Adrenal gland (tissue), 19 donors: ENCODE results near the gene TEX53. TPM values are rescaled to one million over a fixed set of nuclear protein-coding genes. Genes with fewer than 3 reads are reported as not detected.

ENCODE experiments used
- DNase-seq, 7 donors: peaks; one replicate each; pipeline ENCODE4 v3.0.0-alpha.2; 2019 to 2020
- H3K27ac ChIP-seq, 5 donors: fragments of 200-600 bp; sonication (generic) in 4 of 5; 1 replicate in 3 of 5; 2 replicates in 2 of 5; pipeline versions ENCODE4 v1.5.1 to v1.8.0; 2016 to 2020; ENCODE audit warnings: mild to moderate bottlenecking in 1 of 5
- H3K27me3 ChIP-seq: fragments of 200-600 bp; 2 replicates; pipeline ENCODE4 v1.8.0; 2021
- H3K36me3 ChIP-seq, 2 donors: fragments of 200-600 bp; replicated peaks in 1 of 2; 1 replicate in 1 of 2; 2 replicates in 1 of 2; pipeline versions ENCODE4 v1.5.1 to v1.8.0; 2018 to 2022
- H3K4me1 ChIP-seq, 2 donors: fragments of 200-600 bp; replicated peaks in 1 of 2; 1 replicate in 1 of 2; 2 replicates in 1 of 2; pipeline versions ENCODE4 v1.5.1 to v1.8.0; 2018 to 2021
- H3K4me3 ChIP-seq, 4 donors: fragments of 200-600 bp; sonication (generic) in 3 of 4; one replicate each; pipeline ENCODE4 v1.5.1; 2016 to 2018
- H3K9me3 ChIP-seq, 3 donors: fragments of 200-600 bp; sonication (generic) in 1 of 3; replicated peaks in 1 of 3; 1 replicate in 2 of 3; 2 replicates in 1 of 3; pipeline versions ENCODE4 v1.5.1 to v1.8.0; 2016 to 2021
- POLR2A ChIP-seq, 2 donors: fragments of 450-650 bp; IDR thresholded peaks; one replicate each; pipeline ENCODE4 v1.6.1; 2017; ENCODE audit warnings: antibody characterized with exemption in 2 of 2, mild to moderate bottlenecking in 2 of 2, moderate library complexity in 1 of 2
- WGBS, 4 donors: extraction: QIAGEN DNeasy Blood & Tissue Kit in 2 of 4; methylation state at CpG; one replicate each; pipeline versions ENCODE4 v1.1.5 to v1.1.7; 2013 to 2017; 5-methylcytosine and 5-hydroxymethylcytosine counted together
- intact Hi-C, 2 donors: fragments of 100-400 bp; cut with DNase I; formaldehyde crosslinking; loops; one replicate each; pipeline versions ENCODE4 v1.14.1 to v1.15.0; 2022 to 2023
- long read RNA-seq, 10 donors: library from polyadenylated mRNA in 3 of 10; unstranded in 2 of 10; stranded (forward) in 1 of 10; transcript quantifications; one replicate each; pipeline ENCODE4 v2.0.0 and lab custom pipeline, GENCODE V29; 2021 to 2026
- polyA plus RNA-seq, 3 donors: library from polyadenylated mRNA; stranded (reverse); fragments of 200-250 nt in 2 of 3; fragments of 350-450 nt in 1 of 3; fragmentation: Illumina TruSeq in 1 of 3; extraction: RNeasy Lipid Tissue Mini Kit (QIAGEN cat#74804) in 1 of 3; gene quantifications; one replicate each; pipeline ENCODE4 v1.2.3, GENCODE V29; 2013 to 2014
- total RNA-seq, 9 donors: library from RNA; depleted of rRNA in 4 of 9; stranded (reverse); fragments of >200 nt in 4 of 9; fragments of 120-200 nt in 1 of 9; fragmentation: NEBNext Ultra II Directional in 1 of 9; extraction: Animal tissue kit (Norgen Biotek cat#: 25700) in 1 of 9; gene quantifications; one replicate each; pipeline versions ENCODE4 v1.1.0 to v1.2.4, GENCODE V29; 2013 to 2023
- TF ChIP-seq, protein P1 (sequence below), 6 experiments: fragments of 450-650 bp in 4 of 6; fragments of 200-600 bp in 2 of 6; sonication (generic) in 1 of 6; IDR thresholded peaks; 1 replicate in 5 of 6; 2 replicates in 1 of 6; pipeline versions ENCODE4 v1.5.1 to v1.8.0; 2016 to 2021; ENCODE audit warnings: antibody characterized with exemption in 6 of 6, mild to moderate bottlenecking in 2 of 6, moderate library complexity in 1 of 6
- donor health status: healthy with polysubstance abuse.
- donor health status: Bipolar disorder and iron deficiency.
- donor health status: DM: yes; HTN: yes; CAD: no.
- donor health status: DM: no; HTN: no; CAD: no.
- donor health status: DM: no; HTN: no; CAD: no.
- donor health status: DM: yes; HTN: yes; CAD: no.

The TEX53 gene
- total RNA-seq (not detected), polyA plus RNA-seq (not detected)
- long read RNA-seq, donor 1, result 0 reads
- long read RNA-seq, donor 2, result 0 reads
- long read RNA-seq, donor 3, result 0 reads
- long read RNA-seq, donor 4, result 0 reads
- long read RNA-seq, donor 5, result 0 reads
- long read RNA-seq, donor 6, result 0 reads
- long read RNA-seq, donor 7, result 0 reads
- long read RNA-seq, donor 8, result 0 reads
- long read RNA-seq, donor 9, result 0 reads
- long read RNA-seq, donor 10, result 0 reads

DNA sequence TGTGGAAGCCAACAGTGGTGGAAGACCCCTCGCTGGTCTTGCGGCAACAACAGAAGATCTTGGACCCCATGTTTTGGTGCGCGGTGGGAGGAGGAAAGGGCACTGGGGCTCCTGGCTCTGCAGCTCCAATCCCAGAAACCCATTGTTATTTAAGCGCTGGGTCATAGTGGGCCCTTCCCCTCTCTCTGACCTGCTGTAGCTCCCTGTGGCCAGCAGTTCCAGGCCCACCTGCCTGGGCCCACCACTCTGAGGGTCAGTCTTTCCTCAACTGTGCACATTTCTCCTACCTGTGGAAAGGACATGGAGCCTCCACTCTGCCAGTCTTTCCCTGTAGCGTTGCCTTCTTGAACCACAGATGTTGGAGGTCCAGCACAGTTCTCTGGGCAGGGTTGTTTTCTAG lies at the start of gene TEX53:
TSS of gene TEX53 (minus strand) at position 101 of the 400 bp plus-strand sequence. CDS start at position 70, 31 bp downstream.
- no peaks in the 10 kb centered on the region for H3K36me3 ChIP-seq
- H3K9me3 ChIP-seq, result no peaks in the 10 kb centered on the region
- no peak within 1 kb of the TSS for H3K4me3 ChIP-seq
- TF ChIP-seq, protein P1, sequence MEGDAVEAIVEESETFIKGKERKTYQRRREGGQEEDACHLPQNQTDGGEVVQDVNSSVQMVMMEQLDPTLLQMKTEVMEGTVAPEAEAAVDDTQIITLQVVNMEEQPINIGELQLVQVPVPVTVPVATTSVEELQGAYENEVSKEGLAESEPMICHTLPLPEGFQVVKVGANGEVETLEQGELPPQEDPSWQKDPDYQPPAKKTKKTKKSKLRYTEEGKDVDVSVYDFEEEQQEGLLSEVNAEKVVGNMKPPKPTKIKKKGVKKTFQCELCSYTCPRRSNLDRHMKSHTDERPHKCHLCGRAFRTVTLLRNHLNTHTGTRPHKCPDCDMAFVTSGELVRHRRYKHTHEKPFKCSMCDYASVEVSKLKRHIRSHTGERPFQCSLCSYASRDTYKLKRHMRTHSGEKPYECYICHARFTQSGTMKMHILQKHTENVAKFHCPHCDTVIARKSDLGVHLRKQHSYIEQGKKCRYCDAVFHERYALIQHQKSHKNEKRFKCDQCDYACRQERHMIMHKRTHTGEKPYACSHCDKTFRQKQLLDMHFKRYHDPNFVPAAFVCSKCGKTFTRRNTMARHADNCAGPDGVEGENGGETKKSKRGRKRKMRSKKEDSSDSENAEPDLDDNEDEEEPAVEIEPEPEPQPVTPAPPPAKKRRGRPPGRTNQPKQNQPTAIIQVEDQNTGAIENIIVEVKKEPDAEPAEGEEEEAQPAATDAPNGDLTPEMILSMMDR (IDR thresholded peaks at IDR 0.05), result no peak
- TF ChIP-seq POLR2A (IDR thresholded peaks at IDR 0.05), result no peak
- H3K27ac ChIP-seq, result no peak within 1 kb of the TSS
- DNase-seq, result no peak
- intact Hi-C loops, result loop anchor here (10.0 kb wide), 4 partner anchors 63 to 313 kb away; no protein-coding TSS in a partner anchor
- H3K4me1 ChIP-seq, result peaks cover 0 to 11% of the 10 kb centered on the region in 2 donors
- WGBS, 4 donors, result 96 to 100% (median 100%) methylated on average over 2 to 6 of the region's 6 CpGs
- no peaks in the 10 kb centered on the region for H3K27me3 ChIP-seq

DNA sequence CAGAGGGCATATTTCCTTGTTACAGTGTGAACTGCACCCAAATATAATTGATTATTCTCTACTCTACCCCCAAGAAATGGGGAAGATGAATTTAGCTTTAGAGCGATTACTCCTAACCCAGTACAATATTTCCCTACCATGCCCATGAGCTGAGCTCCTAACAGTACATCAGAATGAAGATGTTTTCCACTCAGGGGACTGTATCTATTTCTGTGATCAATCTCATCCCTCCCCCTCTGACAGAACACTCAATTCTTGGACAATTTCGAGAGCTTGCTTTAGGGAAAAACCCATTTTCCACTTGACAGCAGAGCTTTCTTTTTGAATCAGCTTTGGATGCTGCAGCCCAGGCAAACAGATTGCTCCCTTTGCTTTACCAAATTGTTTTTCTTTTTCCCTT lies 49.1 kb upstream of the TEX53 start:
- TF ChIP-seq, protein P1 (IDR thresholded peaks at IDR 0.05), result no peak
- no peak for TF ChIP-seq POLR2A (IDR thresholded peaks at IDR 0.05)
- H3K4me3 ChIP-seq, result no peak overlapping the region
- H3K9me3 ChIP-seq, result no peaks in the 10 kb centered on the region
- 83 to 92% (median 85%) methylated on average over 2 of the region's 2 CpGs for WGBS, 4 donors
- H3K27ac ChIP-seq, result no peak overlapping the region
- no peaks in the 10 kb centered on the region for H3K36me3 ChIP-seq
- intact Hi-C loops, result no loop called here
- H3K4me1 ChIP-seq, result no peaks in the 10 kb centered on the region
- no peaks in the 10 kb centered on the region for H3K27me3 ChIP-seq
- no peak for DNase-seq

DNA sequence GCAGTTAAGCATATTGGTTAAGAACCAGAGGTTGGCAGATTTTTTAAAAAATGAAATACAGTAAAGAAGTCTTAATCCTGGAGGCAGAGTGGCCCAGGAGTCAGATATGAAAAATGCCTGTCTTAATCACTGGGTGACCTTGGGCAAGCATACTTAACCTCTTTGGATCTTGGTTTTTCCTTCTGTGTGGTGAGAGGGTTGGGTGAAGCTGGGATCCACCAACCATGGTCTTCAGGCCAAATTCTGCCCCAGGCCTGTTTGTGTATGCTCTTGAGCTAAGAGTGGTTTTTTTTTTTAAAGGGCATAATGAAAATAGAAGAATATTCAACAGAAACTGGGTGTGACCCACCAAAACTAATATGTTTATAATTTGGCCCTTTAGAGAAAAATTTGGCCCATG lies 44.4 kb upstream of the TEX53 start:
- no peak for TF ChIP-seq POLR2A (IDR thresholded peaks at IDR 0.05)
- TF ChIP-seq, protein P1 (IDR thresholded peaks at IDR 0.05), result no peak
- H3K27ac ChIP-seq, result no peak overlapping the region
- H3K4me1 ChIP-seq, result no peaks in the 10 kb centered on the region
- H3K27me3 ChIP-seq, result no peaks in the 10 kb centered on the region
- intact Hi-C loops, result no loop called here
- no peak overlapping the region for H3K4me3 ChIP-seq
- no peaks in the 10 kb centered on the region for H3K9me3 ChIP-seq
- DNase-seq, result no peak
- no peaks in the 10 kb centered on the region for H3K36me3 ChIP-seq

DNA sequence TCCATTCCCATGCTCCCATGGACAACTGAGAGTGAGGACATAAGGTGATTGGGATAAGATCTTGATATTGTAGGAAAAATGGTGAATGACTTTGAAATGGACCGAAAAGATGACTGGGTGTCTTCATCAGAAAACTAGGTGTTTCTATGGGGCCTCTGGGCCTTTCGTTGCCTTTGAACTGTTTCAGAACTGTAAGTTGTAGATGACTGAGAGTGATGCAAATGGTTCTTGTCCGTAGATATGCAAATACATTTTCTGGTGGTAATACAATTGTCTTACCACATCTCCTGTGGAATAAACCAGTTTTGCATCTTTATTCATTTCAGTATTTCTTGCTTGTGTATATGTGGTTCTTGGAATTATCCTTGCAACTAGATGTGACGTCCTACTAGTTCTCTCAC lies 40.3 kb upstream of the TEX53 start:
- H3K27ac ChIP-seq, result no peak overlapping the region
- H3K36me3 ChIP-seq, result no peaks in the 10 kb centered on the region
- no peaks in the 10 kb centered on the region for H3K4me1 ChIP-seq
- no peaks in the 10 kb centered on the region for H3K9me3 ChIP-seq
- H3K27me3 ChIP-seq, result no peaks in the 10 kb centered on the region
- no peak for DNase-seq
- intact Hi-C loops, result no loop called here
- TF ChIP-seq, protein P1 (IDR thresholded peaks at IDR 0.05), result no peak
- no peak for TF ChIP-seq POLR2A (IDR thresholded peaks at IDR 0.05)
- 80 to 93% (median 90%) methylated on average over 4 of the region's 4 CpGs for WGBS, 4 donors
- no peak overlapping the region for H3K4me3 ChIP-seq
